HG02840 (cell line): ENCODE measurements around the gene NNMT.
"Not testable (repeated sequence)": the region's sequence is repeated elsewhere in the genome, so short reads cannot be mapped to it uniquely, and the experiment has no call there.

ENCODE experiments used
- ATAC-seq: cut with Tn5 transposase; IDR thresholded peaks from one replicate; pipeline ENCODE4 v1.9.1; 2021; ENCODE audit warnings: mild to moderate bottlenecking, moderate library complexity, moderate number of reproducible peaks; ENCODE audit not compliant: unreplicated experiment, low FRiP score

NNMT gene

DNA sequence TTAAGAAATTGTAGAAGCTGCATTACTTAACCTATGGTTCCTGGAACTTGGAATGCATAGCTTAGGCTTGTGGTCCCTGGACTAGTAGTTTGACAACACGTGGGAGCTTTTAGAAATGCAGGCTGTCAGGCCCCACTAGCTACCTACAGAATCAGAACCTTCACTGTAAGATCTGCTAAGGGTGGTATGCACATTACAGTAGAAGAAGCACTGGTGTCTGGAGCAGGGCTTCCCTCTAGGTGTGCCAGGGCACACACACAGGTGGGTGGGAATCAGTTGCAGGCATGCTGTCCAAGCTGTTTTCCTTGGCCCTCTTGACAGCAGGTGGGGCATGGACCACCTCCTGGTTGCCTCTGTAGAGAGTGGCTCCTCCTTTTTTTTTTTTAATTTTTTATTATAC lies 8.8 kb downstream of the NNMT start:
- ATAC-seq: no peak

DNA sequence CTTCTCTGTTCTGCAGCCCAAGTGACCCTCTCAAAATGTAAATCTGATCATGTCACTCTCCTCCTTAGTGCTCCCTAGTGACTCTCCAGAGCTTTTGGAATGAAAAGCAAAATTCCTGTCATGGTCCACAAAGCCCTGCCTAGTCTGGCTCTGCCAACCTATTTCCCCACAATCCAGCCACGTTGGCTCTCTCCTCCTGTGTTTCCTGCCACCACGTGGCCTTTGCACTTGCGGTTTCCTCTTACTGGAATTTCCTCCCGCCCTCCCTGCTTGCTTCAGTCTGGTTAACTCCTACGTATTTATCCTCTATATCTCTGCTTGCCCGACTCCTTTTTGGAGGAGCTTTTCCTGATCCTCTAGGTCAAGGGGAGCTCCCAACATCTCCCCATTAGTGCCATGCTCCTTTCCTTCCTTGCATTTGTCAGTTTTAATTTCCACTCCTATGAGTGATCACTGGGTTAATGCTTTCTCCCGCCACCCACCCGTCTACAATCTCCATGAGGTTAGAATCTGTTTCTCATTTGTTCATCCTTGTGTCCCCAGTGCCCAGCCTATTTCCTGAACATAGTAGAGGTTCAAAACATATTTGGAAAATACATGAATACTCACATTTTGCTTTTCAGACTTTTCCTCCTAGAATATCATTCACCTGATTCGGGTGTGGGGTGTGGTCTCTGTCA lies 11.5 kb downstream of the NNMT start:
- ATAC-seq: no peak

DNA sequence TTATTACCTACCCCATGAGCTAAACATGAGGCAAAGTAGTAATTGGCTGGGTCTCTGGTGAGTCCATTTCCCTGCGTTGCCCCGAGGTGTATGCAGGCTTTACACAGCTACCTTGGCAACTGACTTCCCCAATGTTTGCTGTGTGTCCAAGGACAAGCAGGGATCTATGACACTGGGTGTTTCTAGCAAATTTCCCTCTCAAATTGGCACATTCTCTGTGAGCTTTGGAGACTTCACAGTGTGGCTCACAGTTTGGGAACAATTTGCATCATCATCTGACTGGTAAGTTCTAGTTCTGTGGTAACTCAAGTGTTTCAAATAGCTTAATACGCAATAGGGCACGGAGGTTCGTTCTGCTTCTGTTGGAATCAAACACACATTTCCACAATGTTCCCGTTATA lies 12.5 kb downstream of the NNMT start:
- no peak for ATAC-seq

DNA sequence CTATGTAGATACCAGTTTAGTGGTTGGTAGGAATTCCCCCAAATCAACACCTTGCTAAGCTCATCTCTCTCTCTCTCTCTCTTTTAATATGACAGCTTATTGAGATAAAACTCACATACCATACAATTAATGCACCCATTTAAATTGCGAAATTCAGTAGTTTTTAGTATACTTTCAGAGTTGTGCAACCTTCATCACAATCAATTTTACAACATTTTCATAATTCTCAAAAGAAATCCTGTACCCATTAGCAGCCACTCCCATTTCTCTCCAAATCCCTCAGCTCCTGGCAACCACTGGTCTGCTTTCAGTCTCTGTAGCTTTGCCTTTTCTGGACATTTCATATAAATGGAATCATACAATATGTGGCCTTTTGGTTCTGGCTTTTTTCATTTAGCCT lies 13.3 kb downstream of the NNMT start:
- ATAC-seq: no peak

DNA sequence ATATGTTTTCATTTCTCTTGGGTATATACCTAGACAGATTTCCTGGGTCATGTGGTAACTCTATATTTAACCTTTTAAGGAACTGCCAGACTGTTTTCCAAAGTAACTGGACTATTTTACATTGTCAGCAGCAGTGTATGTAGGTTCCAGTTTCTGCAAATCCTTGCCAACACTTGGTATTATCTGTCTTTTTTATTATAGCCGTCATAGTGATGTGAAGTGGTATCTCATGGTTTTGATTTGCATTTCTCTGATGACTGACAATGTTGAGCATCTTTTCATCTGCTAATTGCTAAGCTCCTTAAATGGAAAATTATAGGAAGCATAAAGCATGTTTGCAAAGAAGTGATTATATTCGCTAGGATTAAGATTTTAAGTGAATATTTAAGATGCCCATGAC lies 13.9 kb downstream of the NNMT start:
- no peak for ATAC-seq

DNA sequence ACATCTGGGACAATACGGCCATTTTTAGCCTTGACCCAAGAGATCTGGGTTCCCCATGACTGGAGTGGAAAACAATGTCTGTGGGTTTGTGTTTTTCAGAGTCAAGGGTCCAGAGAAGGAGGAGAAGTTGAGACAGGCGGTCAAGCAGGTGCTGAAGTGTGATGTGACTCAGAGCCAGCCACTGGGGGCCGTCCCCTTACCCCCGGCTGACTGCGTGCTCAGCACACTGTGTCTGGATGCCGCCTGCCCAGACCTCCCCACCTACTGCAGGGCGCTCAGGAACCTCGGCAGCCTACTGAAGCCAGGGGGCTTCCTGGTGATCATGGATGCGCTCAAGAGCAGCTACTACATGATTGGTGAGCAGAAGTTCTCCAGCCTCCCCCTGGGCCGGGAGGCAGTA lies 15.7 kb downstream of the NNMT start:
- no peak for ATAC-seq

DNA sequence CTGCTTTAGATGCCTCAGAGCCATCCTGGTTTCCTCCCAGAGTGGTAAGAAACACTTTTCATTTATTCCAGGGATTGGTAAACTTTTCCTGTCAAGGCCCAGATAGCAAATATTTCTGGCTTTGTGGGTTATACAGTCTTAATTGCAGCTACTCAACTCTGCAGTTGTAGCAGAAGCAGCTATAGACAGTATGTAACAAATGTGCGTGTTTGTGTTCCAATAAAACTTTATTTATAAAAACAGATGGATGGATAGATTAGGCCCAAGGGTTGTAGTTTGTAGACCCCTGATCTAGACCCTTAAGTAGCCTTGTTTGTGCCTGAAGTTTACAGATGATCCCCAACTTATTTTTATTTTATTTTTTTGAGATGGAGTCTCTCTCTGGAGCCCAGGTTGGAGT lies 17.9 kb downstream of the NNMT start:
- no peak for ATAC-seq

DNA sequence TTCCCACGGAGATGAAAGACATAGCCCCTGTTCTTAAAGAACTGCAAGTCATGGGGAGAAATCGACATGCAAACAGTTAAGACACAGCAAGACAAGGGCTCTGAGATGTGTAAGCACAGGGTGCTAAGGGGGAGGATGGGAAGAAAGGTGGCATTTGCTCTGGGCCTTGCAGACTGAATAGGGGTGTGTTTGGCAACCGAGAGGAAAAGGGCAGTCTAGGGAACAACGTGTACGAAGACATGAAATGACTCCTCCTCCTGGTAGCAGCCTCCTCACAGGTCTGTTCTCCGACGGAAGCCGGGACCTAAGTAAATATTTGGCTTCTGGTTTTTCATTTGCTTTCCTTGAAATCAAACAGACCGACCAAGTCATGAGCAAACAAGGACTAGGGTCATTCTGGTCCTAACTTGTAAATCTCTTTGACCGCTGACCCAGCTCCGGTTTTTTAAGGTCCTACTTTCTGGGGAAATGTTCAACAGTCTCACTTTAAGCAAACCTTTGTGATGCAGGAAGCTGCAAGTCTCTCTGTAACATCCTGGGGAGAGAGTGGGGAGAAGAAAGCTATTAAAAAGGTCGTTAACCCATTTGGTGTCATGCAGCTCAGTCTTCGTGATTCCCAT lies 19.7 kb downstream of the NNMT start:
- no peak for ATAC-seq

DNA sequence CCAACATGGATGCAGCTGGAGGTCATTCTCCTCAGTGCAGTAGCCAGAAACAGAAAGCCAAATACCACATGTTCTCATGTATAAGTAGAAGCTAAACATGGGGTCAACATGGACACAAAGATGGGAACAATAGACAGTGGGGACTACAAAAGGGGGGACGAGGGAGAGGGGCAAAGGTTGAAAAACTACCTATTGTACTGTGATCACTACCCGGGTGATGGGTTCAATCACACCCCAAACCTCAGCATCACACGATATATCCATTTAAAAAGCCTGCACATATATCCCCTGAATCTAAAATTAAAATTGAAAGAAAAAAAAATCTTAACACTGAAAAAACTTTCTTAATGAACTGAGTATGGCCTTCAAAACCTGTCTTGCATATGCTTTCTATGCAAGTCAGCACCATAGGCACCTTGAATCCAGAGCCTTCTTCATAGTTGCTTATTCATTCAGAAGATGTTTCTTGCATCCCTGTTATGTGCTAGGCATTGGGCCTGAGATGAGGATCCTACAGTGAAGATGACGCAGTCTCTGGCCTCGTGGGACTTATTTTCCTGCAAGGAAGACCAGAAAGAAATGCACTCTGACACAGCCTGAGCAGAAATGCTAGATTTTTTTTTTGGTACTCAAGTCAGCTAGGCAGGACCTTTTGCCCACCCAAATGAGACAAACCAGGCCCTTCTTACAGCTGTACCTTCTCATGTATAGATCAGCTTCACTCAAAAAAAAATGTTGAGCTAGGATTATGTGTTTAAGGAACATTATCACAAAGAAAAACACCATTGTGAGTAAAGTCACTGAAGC lies 21.0 kb downstream of the NNMT start:
- ATAC-seq: no peak

DNA sequence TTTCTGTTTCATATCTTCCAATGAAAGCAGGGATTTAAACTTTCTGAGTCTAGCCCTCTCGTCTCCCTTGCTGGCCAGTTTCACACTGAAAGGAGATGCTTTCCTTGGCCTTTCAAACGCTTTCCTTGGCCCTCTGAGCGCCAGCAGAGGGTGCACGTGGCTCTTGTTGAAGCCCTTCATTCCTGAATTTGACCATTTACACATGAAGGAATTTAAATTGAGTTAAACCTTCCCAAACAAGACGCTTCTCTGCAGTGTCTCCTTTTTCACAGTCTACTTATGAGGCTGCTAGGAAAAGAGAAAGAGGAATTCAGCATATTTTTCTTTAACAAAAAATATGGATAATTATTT lies 21.6 kb downstream of the NNMT start:
- ATAC-seq: no peak

DNA sequence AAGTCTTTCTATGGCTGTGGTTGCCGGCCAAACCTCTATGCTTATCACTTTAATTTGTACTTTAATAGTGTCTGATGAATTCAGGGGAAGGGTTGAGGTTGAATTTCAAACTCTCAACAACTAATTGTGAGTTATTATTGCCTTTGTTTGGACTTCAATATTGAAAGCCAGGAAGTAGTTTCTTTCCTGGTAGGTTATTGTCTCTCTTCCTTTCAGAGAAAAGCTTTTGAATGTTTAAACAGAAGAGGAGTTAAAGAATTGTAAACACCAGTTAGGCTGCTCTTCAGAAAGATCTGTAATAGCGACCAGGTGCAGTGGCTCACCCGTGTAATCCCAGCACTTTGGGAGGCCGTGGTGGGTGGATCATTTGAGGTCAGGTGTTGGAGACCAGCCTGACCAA lies 22.2 kb downstream of the NNMT start:
- no peak for ATAC-seq

DNA sequence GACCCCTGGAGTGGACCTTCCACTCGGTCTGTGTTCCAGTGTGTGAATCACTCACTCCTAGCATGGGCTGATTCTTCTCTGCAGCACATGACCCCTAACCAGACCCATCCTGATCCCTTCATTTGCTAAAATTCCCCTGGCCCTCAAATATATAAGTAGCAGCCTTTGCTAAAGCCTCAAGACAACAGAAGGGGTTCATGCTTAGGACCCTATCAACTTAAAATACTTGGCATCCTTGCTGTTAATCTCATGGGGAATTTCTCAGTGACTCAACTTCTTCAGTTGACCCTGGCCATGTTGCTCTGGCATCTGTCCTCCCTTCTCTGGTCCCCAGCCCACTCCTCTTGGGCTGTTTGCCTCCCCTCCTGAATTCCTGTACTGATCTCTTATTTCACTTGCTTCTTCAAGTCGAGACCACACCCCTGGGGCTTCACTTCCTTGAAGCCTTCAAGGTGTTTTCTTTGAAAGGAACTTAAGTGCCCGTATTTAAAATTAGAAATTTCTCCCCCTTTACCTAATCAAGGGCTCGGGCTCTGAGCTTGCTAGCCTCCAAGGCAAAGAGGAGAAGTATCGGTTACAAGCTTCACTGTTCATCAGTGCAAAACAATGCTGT lies 23.6 kb downstream of the NNMT start:
- no peak for ATAC-seq

DNA sequence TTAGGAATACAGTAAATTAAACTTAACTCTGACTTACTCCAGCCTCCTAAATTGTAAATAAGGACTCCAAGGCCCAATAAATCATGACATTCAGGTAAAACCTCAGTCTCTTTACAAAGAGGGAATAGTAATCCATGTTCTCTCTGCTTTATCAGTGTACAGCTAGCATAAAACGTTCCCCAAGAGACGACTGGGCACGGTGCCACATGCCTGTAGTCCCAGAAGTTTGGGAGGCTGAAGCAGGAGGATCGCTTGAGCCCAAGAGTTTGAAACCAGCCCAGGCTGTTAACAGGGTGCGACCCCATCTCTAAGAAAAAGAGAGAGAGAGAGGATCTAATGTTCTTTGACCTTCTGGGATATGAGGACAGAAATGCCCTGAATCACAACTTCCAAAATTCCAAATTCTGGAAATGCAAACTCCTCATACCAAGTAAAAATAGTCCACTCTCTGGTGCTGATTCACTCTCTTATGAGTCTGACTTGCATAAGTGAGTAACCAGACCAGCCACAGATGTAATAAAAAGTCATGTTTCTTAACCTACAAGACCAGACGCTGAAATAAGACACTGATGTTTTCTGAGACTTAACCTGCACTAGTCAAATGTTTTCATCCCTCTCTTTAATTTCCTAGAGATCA lies 25.5 kb downstream of the NNMT start:
- no peak for ATAC-seq

DNA sequence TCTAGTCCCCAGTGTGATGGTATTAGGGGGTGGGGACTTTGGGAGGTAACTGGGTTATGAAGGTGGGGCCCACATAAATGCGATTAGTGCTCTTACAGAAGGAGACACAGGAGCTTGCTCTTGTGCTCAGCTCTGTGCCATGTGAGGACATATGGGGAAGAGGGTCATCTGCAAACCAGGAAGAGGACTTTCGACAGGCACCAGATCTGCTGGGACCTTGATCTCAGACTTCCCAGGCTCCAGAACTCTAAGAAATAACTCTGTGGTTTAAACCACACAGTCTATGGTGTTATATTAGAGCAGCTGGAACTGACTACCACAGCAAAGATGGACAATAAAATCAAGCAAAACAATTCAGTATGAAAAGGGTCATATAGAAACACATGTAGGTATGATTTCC lies 26.7 kb downstream of the NNMT start:
- no peak for ATAC-seq

DNA sequence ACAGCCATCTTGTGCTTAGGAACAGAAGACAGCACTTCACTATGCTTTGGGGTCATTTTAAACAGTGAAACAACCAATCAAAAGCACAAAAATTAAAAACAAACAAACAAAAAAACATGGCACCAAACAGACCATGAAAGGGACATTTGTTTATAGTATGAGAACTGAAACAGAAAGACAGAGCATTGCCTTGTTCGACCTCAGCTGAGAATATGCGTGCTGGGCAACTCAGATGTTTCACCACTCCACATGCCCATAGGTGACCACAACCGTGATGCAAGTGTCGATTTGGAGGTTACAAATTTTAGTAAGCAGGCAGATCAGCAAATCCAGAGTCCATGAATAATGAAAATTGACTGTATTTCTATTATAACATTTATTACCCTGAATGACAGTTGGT lies 30.0 kb downstream of the NNMT start:
- no peak for ATAC-seq

DNA sequence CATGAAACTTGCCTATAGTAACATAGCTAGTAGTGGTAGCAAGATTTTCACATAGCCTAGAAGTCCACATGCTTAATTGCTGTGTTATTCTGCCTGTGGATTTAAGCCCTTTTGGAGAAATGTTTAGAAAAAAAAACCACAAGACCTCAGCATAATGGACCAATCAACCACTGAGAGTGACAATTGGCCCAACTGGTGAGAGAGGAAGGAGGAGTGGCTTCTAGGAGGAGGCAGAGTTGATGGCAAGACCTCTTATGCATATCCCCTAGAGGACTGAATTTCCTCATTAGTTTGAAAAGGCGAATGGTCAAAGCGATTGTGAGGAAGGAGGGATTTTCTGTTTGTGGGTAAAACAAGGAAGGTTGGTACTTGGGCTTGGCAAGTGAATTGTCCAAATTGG lies 30.6 kb downstream of the NNMT start:
- ATAC-seq: no peak

DNA sequence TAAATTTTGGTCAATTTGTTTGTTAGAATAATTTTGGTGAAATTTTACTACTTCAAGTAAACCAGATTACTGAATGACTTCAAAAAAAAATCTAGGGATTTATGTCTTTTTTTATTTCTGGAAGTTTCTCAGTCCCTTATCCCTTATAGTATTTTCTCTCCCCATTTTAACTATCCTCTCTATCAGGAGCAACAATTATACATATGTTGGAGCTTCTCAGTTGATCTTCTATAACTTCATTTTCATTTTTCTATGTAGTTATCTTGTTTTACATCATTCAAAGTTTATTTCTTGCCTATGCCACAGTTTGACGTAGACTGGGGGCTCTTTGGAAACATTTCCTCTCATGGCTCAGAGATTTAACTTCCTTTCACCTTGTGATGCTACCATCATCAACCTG lies 34.2 kb downstream of the NNMT start:
- no peak for ATAC-seq

DNA sequence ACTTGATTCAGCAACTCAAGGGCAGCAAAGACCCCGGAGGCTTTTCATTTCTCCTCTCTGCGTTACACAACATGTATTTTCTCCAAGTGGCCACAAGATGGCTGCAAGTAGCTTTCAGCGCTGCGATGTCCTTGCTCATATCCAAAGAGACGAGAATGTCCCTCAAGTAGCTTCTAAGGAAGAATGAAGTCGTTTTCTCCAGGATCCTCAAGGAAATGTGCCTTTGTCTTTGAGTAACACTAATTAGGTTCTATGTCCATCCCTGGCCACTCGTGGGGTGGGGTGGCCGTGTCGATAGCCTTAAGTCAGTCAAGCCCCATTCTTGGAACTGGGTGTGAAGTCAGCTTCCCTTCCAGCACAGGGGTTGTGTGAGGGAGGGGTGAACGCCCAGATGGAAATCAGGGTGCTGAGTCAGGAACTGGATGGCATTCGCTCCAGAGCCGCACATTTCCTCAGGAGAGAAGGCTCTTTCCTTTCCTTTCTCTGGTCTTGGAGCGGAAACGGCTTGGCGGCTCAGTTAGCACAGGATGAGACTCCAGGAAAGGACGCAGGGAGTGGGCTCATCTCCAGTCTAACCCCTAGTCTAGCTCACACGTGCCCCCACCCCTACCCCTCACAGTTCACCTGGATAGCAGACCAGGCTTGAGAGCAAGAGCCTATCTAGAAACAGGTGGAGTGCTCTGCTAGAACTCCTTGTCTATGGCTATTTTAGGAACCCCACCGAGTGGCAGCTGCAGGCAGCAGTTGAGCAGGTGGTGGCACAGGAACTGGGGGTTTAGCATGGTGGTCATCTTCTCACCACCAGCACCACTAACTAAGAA lies 44.3 kb downstream of the NNMT start:
- no peak for ATAC-seq

DNA sequence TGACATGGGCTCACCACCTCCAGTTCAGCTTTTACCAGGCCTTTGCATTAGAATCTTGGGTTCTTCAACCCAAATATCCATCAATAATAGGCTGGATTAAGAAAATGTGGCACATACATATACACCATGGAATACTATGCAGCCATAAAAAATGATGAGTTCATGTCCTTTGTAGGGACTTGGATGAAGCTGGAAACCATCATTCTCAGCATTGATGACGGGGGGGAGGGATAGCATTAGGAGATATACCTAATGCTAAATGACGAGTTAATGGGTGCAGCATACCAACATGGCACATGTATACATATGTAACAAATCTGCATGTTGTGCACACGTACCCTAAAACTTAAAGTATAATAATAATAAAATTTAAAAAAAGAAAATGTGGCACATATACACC lies 45.5 kb downstream of the NNMT start:
- ATAC-seq: not testable (repeated sequence)

DNA sequence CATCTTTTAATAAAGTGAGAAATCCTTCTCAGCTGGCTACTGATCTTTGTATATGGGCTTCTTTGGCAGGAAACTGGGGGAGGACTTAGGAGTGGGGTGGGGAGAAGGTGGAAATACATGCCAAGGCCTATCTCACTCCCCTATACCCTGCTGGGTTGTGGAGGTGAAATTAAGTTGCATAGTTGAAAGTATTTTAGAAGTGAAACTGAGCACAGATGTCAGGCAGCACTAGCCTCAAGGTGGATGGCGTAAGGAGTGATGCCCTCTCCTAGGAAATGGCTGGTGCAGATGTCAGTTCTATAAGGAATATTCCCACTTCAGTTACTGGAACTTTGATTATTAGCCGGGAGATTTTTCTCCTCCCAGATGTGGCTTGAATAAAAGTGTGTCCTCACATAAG lies 46.3 kb downstream of the NNMT start:
- no peak for ATAC-seq
